ENCODE measurements around the gene MAP7D3.

DNA sequence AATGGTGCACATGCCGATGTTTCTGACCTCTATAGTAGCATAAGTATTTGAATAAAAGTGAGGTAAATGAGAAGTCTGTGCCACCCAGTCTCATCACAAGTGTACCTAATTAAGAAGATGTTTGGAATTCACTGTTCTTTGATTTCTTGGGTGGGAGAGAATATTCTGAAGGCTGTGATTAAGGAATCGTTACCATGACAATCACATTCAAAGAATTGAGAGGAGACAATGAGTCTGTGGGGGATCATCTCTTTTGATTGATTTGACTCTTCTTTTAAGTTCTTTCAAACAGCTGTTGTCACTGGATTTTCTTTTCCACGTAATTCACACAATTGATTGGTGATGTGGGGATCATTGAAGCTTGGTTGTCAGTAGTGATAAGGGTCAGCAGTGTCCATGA lies 85.8 kb downstream of the MAP7D3 start:
- TF ChIP-seq, protein P1, sequence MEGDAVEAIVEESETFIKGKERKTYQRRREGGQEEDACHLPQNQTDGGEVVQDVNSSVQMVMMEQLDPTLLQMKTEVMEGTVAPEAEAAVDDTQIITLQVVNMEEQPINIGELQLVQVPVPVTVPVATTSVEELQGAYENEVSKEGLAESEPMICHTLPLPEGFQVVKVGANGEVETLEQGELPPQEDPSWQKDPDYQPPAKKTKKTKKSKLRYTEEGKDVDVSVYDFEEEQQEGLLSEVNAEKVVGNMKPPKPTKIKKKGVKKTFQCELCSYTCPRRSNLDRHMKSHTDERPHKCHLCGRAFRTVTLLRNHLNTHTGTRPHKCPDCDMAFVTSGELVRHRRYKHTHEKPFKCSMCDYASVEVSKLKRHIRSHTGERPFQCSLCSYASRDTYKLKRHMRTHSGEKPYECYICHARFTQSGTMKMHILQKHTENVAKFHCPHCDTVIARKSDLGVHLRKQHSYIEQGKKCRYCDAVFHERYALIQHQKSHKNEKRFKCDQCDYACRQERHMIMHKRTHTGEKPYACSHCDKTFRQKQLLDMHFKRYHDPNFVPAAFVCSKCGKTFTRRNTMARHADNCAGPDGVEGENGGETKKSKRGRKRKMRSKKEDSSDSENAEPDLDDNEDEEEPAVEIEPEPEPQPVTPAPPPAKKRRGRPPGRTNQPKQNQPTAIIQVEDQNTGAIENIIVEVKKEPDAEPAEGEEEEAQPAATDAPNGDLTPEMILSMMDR (IDR thresholded peaks at IDR 0.05; ENCODE audit: insufficient read depth, low read length, poor library complexity, severe bottlenecking) = no peak
- no peak for TF ChIP-seq EZH2phosphoT487 (conservative IDR thresholded peaks at IDR 0.05; ENCODE audit: low read length)
